Measurements from ENCODE around the gene NPTN. TPM values are rescaled to one million over a fixed set of nuclear protein-coding genes. Genes with fewer than 3 reads are reported as not detected.
"Not testable (repeated sequence)": the region's sequence is repeated elsewhere in the genome, so short reads cannot be mapped to it uniquely, and the experiment has no call there.

The NPTN gene
- total RNA-seq, 1 experiment from 2014 or later: 100 TPM

GRCh38 chr15:73572296-73572695 is 60.9 kb downstream of the NPTN start:
- DNase-seq (ENCODE audit: low read depth): no peak

- no peak for DNase-seq (ENCODE audit: low read depth)
Measured at GRCh38 chr15:73571346-73571745, 61.8 kb downstream of the NPTN start.

GRCh38 chr15:73570355-73571032 is 62.7 kb downstream of the NPTN start:
- DNase-seq (ENCODE audit: low read depth): no peak

GRCh38 chr15:73569361-73569760 is 63.8 kb downstream of the NPTN start:
- DNase-seq (ENCODE audit: low read depth): no peak

- no peak for DNase-seq (ENCODE audit: low read depth)
Measured at GRCh38 chr15:73568564-73569280, 64.5 kb downstream of the NPTN start.

- no peak for DNase-seq (ENCODE audit: low read depth)
Measured at GRCh38 chr15:73567020-73567419, 66.2 kb downstream of the NPTN start.

- peak; percentile 85 for DNase-seq (ENCODE audit: low read depth)
Measured at GRCh38 chr15:73564255-73564654, 68.9 kb downstream of the NPTN start.

GRCh38 chr15:73560501-73561117 is 72.6 kb downstream of the NPTN start:
- DNase-seq (ENCODE audit: low read depth): peak; percentile 40

- no peak for DNase-seq (ENCODE audit: low read depth)
Measured at GRCh38 chr15:73558529-73558928, 74.7 kb downstream of the NPTN start.

- DNase-seq (ENCODE audit: low read depth): no peak
Measured at GRCh38 chr15:73555080-73555479, 78.1 kb downstream of the NPTN start.

- no peak for DNase-seq (ENCODE audit: low read depth)
Measured at GRCh38 chr15:73550190-73550589, 83.0 kb downstream of the NPTN start.

GRCh38 chr15:73548925-73549324 is 84.3 kb downstream of the NPTN start:
- DNase-seq (ENCODE audit: low read depth): not testable (repeated sequence)

GRCh38 chr15:73541479-73541878 is 91.7 kb downstream of the NPTN start:
- no peak for DNase-seq (ENCODE audit: low read depth)

- DNase-seq (ENCODE audit: low read depth): no peak
Measured at GRCh38 chr15:73540161-73540560, 93.0 kb downstream of the NPTN start.

- DNase-seq (ENCODE audit: low read depth): peak; percentile 11
Measured at GRCh38 chr15:73539212-73540128, 93.7 kb downstream of the NPTN start.

GRCh38 chr15:73538563-73539211 is 94.5 kb downstream of the NPTN start:
- no peak for DNase-seq (ENCODE audit: low read depth)

- no peak for DNase-seq (ENCODE audit: low read depth)
Measured at GRCh38 chr15:73538123-73538522, 95.1 kb downstream of the NPTN start.

GRCh38 chr15:73530649-73531048 is 102.5 kb downstream of the NPTN start:
- DNase-seq (ENCODE audit: low read depth): no peak

GRCh38 chr15:73527598-73527997 is 105.6 kb downstream of the NPTN start:
- DNase-seq (ENCODE audit: low read depth): no peak

- DNase-seq (ENCODE audit: low read depth): no peak
Measured at GRCh38 chr15:73524919-73525318, 108.3 kb downstream of the NPTN start.

- no peak for DNase-seq (ENCODE audit: low read depth)
Measured at GRCh38 chr15:73522011-73522410, 111.2 kb downstream of the NPTN start.
